Activated CD8-positive, alpha-beta memory T cell treated with anti-CD3 and anti-CD28 coated beads, Interleukin-2, amount 50 U/mL, for 1 hour (primary cell): ENCODE measurements around the gene MOXD1.

Source experiments
- DNase-seq: peaks from one replicate; pipeline ENCODE4 v3.0.0-alpha.2; 2020; ENCODE audit errors: extremely low read depth

Gene MOXD1

DNA sequence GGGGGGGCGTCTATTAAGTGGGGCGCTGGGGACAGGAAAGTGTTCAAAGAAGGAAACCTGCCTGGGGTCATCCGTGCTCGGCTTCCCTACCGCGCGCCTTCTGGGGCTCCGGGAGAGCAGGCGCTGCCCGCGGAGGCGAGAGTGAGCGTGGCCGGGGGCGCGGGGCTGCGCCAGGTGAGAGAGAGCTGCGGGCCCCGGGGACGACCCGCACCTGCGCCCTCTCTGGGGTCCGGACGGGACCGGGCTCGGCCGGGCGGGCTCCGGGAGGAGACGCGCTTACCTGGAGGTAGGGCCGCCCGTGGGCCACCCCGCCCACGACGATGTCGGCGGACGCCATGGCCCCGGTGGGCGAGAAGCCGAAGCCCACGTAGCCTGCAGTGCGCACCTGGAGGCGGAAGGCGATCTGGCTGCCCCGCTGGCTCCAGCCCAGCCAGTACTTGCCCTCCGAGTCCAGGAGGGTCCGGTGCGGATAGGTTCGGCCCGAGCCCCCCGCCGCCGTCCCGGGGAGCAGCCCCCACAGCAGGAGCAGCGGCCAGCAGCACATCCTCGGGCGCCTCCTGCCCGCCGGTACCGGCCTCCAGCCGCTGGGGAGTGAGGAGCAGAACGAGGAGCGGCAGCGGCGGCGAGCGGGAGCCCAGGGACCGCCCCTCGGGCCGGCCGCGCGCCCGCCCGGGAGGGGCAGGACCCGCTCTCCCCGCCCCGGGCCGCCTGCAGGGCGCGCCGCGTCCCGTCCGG is at the start of gene MOXD1:
MOXD1 (minus strand) TSS at position 593 of the 735 bp plus-strand sequence; CDS start at position 544, 49 bp downstream.
- no peak for DNase-seq

GRCh38 chr6:132446855-132447241 is 45.6 kb upstream of the MOXD1 start:
- DNase-seq, result no peak

DNA sequence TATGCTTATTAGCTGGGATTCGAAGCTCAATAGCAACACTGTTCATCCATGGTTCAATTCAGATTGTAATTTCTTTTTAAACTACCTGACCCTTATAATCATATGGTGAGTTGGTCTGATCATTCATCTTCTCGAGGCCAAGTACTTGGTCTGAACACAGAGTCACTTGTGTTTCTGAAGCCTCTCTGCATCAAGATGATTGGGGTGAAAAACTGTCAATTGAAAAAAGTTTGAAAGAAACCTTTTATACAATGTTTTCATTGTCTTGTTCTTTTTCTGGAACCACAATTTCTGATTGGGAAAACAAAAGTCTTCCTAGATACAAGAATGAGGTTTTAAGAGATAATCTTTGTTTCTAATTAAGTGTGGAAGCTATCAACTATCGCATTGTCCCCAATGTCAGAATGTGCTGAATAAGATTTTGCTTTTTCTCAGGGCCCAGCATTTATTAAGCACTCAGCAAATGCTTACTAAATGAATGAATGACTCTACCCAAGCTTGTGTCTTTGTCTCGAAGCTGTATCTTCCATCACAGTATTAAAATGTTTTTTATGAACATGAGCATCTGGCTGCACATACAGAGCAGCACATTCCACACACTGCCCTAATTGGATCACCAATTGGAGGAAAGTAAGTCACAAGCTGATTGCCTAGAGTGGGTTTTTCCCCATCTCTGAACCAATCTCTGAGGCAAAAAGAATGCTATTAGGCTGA is 45.0 kb upstream of the MOXD1 start:
- DNase-seq, result no peak

DNA sequence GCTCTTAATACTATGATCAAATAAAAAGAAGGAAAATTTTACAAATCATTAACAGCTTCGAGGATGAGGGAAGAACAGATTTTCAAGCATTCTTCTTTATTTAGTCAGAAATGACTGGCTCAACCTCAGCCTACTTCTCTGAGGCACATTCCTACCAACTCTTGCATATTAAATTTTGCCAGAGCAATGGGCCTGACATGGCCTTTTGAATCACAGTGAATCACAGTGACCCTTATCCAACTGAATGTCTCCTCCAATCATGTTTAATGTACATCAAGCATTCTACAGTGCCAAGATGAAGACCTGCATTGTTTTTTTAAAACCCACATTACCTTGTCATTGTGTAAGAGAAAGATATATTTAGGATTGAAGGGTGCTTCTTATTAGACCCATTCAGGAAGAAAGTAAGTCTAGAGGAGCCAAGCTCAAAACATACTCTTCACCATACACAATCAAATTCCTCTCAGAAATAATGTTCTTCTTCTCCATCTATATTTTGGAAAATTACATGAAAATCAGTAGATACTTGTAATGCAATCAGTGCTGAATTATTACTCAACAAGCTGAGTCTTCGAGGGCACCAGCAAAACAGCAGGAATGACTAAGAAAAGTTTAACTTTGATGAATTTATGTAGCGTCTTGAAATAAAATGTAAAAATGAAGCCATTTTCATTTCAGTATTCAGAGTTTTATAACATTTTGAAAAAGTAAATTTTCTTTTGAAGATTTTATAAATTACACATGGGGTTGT is 44.1 kb upstream of the MOXD1 start:
- no peak for DNase-seq

GRCh38 chr6:132443206-132443605 is 41.9 kb upstream of the MOXD1 start:
- DNase-seq, result no peak

DNA sequence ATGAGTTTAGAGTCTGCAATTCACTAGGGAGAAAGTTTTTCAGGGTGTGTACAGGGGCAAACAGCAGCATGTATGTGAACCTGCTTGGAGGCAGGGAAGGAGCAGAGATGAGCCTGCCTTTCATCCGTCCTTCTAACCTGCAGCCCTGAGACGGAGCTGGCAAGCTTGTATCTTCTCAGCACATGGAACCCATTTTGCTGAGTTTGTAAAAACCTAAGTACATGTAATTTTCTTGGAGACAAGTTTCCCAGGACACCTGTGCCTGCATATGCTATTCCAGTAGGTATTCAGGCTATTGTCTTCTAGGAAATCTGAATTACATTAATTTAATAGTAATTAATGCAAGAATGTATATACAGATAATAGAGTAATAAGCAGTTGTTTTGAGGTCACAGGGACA is 28.8 kb upstream of the MOXD1 start:
- DNase-seq, result no peak

DNA sequence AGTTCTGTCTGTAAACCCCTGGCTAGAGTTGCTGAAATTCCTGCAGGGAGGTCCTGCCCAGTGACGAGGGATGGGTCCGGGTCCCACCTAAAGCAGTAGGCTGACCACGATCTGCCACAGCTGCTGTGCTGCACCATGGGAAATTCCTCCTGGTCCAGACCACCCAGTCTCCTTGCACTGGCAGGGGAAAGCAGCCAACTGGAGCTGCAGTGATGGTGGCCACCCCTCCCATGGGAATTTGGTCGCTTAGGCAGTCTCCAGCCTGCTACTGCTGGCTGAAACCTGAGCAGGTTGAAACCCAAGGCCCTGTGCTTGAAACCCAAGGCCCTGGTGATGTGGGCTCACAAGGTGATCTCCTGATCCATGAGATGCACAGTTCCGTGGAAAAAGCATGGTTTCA is 23.9 kb upstream of the MOXD1 start:
- no peak for DNase-seq

DNA sequence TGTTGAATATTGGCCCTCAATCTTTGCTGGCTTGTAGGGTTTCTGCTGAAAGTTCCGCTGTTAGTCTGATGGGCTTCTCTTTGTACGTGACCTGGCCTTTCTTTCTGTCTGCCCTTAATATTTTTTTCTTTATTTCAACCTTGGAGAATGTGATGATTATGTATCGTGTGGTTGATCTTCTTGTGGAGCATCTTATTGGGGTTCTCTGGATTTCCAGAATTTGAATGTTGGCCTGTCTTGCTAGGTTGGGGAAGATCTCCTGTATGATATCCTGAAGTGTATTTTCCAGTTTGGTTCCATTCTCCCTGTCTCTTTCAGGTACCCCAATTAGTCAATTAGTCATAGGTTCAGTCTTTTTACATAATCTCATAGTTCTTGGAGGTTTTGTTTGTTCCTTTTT is 22.6 kb upstream of the MOXD1 start:
- no peak for DNase-seq

DNA sequence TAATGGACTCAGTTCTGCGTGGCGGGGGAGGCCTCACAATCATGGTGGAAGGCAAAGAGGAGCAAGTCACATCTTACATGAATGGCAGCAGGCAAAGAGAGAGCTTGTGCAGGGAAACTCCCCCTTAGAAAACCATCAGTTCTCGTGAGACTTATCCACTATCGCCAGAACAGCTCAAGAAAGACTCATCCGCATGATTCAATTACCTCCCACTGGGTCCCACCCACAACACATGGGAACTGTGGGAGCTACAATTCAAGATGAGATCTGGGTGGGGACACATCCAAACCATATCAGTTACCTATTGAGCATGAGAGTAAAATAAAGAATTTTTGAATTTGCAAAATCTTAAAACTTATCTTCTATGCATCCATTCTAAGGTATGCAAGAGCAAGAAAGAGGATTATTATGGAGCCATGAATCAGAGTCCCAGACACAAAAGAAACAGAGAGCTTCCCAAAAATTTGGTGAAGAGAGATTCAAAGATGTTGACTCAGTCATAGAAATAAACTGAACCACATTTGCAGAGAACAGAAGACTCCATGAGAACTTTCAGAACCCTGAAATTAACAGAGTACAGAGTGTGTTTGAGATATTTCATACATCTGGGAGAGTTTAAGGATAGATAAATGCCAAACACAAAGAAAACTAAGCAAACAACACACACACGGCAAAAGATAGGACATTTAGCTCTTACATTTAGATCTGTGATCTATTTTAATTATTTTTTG is 17.1 kb upstream of the MOXD1 start:
- DNase-seq, result no peak

- DNase-seq, result no peak
These were observed 13.5 kb upstream of the MOXD1 start for GRCh38 chr6:132414761-132415160.

GRCh38 chr6:132414322-132414721 is 13.0 kb upstream of the MOXD1 start:
- DNase-seq, result no peak

- DNase-seq, result no peak
These were observed 12.2 kb upstream of the MOXD1 start for GRCh38 chr6:132413499-132413802.

DNA sequence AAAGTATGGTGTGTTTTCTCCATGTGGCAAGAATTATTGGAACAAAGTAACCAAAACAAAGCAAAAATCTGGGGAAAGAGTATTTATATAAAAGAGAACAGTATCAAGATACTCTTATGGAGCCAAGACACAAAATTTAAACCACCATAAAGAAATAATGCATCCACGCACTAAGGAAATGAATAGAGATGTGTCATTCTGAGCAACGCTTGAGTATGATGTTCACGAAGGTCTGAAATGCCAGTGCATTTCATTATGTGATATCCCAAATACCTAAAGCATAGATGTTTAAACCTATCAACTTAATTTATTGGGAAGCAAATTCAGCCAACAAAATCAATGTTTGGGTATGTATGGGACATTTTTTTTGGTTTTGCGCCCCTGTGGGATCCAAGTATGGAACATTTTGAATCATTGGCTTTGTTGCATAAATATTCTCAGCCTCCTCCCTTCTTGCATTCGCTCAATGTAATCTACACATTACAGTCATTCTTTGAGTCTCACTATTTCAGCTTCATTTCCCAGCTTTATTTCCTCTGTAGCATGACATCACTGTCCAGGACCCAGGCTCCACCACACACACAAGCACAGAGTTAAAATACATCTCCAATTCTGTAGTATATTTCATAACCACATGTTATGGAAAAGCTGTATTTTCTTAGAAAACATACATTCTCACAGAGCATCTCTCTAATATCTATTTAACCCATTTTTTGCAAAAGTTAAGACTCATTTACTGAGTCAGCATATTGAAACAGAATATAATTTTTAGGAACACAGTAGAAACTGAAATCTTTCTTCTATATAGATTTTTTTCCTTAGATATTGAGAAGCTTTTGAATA is 11.6 kb upstream of the MOXD1 start:
- DNase-seq, result no peak

GRCh38 chr6:132411296-132411695 is 10.0 kb upstream of the MOXD1 start:
- DNase-seq, result no peak

DNA sequence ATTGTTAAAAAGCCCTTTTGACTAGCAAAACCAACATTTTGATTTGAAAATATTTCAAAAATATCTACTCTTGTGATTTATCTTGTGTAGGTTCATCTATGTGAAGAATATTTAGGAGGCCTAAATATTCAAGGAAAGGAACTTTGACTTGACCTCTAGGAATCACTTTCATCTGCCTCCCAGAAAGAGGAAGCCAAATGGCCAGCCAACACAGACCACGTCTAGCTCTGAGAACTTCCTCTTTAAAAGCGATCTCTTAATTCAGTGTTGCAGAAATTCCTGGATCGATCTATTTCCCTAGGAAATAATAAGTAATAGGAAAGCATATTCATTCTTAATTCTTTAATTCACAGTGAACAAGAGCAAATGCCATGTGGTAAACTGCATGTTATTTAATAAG is 9.6 kb upstream of the MOXD1 start:
- no peak for DNase-seq

DNA sequence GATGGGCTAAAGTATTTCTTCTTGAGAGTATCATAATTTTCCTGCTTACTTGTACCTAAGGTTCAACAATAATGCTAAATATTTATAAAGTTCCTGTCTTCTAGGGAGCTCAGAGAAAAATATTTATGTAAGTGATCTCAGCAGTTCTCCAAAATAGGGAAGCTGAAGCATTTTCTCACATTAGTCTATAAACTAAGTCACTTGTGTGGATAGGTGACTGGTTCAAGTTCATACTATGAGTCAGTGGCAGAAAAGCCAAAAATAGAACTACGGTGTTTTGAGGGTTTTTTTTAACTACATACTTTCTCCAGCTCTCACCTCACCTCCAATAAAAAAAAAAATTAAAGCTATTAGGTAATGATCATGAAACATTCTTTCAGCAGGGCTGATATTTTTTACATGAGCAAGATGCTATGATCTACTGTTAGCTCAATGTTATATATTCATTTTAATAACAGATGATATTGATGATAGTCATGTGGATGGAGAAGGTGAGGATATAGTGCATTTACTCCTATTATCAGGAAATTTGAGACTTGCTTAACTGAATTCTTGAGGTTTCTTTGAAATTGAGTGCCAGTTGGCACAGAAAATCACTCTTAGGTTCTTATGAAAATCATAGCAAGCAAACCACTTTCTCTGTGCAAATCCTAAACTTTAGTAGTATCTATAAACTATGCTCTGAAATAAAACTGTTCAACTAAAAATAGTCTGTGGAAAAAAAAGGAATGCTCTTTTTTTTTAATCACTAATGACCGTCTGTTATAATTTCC is 4.1 kb upstream of the MOXD1 start:
- no peak for DNase-seq

GRCh38 chr6:132404736-132405135 is 3.5 kb upstream of the MOXD1 start:
- no peak for DNase-seq

- DNase-seq, result no peak
These were observed 3.1 kb upstream of the MOXD1 start for GRCh38 chr6:132404330-132404729.

DNA sequence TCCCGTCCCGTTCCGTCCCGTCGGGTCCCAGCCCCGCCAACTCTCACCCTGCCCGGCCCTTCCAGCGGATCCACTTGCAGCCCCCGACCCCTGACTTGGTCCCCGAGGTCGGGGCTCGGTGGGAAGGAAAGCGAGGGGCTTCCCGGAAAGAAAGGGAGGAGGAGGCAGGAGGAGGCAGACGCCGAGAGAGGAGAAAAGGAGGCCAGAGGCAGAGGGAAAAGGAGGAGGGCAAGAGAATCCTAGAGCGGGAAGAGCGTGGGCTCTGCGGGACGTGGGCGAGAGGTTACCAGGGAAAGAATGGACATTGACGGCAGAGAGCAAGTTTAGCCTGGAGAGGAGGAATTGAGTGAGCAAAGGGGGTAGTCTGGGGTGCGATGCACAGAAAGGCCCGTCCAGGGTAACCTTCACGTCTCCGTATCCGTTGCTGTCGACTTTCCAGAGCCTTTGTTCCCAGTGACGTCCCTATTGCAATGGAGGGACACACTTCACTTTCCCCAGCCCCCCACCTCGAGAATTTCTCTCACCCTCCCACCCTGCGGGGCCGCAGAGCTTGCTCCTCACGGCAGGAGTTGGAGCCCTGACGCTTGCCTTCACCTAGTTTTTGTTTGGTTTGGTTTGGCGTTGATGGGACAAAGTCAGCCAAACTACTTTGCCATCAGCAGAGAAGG is 477 bp upstream of the MOXD1 start:
- no peak for DNase-seq

DNA sequence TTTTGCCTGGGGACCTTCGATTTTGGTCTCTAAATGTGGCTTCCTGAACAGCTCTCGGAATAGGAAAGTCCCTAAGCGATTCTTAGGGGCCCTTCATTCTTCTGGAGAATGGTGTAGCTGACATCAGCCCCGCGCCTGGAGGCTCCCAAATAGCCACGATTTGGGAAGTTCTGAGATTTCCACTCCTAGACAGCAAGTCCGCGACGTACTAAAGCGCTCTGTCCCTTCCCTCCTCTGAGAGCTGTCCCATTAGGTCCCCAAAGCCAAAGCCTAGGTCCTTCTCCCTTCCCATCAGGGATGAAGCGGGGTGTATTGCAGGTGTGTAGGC is 756 bp downstream of the MOXD1 start:
- DNase-seq, result no peak
